Left lobe of liver (tissue), 2 donors: Measurements from ENCODE around the gene RTL9. TPM values are rescaled to one million over a fixed set of nuclear protein-coding genes. Genes with fewer than 3 reads are reported as not detected.
"Not testable (repeated sequence)": the region's sequence is repeated elsewhere in the genome, so short reads cannot be mapped to it uniquely, and the experiment has no call there.

ENCODE experiments used
- ATAC-seq: fragments of 200-7000 bp; cut with Tn5 transposase; one replicate; pipeline ENCODE4 v1.9.1; 2020; ENCODE audit warnings: mild to moderate bottlenecking, moderate library complexity
- DNase-seq: peaks from one replicate; pipeline ENCODE4 v3.0.0-alpha.2; 2020; ENCODE audit warnings: low spot score
- total RNA-seq: library from RNA; stranded (reverse); gene quantifications from one replicate; pipeline ENCODE4 v1.2.1, GENCODE V29; 2021
- donor health status: DM: no; HTN: no; CAD: no; lungs with moderate emphysema.
- donor health status: DM: no; HTN: yes; CAD: no.

The RTL9 gene
- total RNA-seq, 1 donor from 2014 or later: 0.08 TPM

GRCh38 chrX:110404376-110404775 lies 45.7 kb downstream of the RTL9 start:
- ATAC-seq (no peak), DNase-seq (no peak)

- ATAC-seq, DNase-seq: not testable (repeated sequence)
These were observed 47.6 kb downstream of the RTL9 start for GRCh38 chrX:110406250-110406649.

GRCh38 chrX:110406822-110407221 lies 48.2 kb downstream of the RTL9 start:
- no peak for ATAC-seq
- DNase-seq: no peak

- DNase-seq (no peak), ATAC-seq (peak; percentile 80)
These were observed 49.4 kb downstream of the RTL9 start for GRCh38 chrX:110407910-110408545.

Other genes with a start within 250 kb of the RTL9 start
- 3.0 TPM for gene AMMECR1, start 40.8 kb upstream of the RTL9 start, total RNA-seq